Upper lobe of left lung (tissue), 4 donors: ENCODE data around the gene ELN.

Experiments used
- POLR2A ChIP-seq, 4 donors: fragments of 450-650 bp; IDR thresholded peaks; one replicate each; pipeline ENCODE4 v1.5.1; 2016 to 2017; ENCODE audit warnings: antibody characterized with exemption in 4 of 4, mild to moderate bottlenecking in 2 of 4
- TF ChIP-seq, protein P1 (sequence below), 6 experiments: fragments of 450-650 bp in 4 of 6; fragments of 200-600 bp in 2 of 6; sonication (generic) in 2 of 6; IDR thresholded peaks; one replicate each; pipeline ENCODE4 v1.5.1; 2016 to 2019; ENCODE audit warnings: antibody characterized with exemption in 6 of 6

GRCh38 chr7:74038194-74038961 is 10.4 kb downstream of the ELN start:
- TF ChIP-seq POLR2A (IDR thresholded peaks at IDR 0.05): no peak
- TF ChIP-seq, protein P1, sequence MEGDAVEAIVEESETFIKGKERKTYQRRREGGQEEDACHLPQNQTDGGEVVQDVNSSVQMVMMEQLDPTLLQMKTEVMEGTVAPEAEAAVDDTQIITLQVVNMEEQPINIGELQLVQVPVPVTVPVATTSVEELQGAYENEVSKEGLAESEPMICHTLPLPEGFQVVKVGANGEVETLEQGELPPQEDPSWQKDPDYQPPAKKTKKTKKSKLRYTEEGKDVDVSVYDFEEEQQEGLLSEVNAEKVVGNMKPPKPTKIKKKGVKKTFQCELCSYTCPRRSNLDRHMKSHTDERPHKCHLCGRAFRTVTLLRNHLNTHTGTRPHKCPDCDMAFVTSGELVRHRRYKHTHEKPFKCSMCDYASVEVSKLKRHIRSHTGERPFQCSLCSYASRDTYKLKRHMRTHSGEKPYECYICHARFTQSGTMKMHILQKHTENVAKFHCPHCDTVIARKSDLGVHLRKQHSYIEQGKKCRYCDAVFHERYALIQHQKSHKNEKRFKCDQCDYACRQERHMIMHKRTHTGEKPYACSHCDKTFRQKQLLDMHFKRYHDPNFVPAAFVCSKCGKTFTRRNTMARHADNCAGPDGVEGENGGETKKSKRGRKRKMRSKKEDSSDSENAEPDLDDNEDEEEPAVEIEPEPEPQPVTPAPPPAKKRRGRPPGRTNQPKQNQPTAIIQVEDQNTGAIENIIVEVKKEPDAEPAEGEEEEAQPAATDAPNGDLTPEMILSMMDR (IDR thresholded peaks at IDR 0.05): no peak
